ENCODE data around the gene AMER2. TPM values are rescaled to one million over a fixed set of nuclear protein-coding genes. Genes with fewer than 3 reads are reported as not detected.
A peak's percentile ranks its signal among the peaks of the same experiment; 100 is the strongest.

The AMER2 gene
- polyA plus RNA-seq, 3 donors, result not detected

DNA sequence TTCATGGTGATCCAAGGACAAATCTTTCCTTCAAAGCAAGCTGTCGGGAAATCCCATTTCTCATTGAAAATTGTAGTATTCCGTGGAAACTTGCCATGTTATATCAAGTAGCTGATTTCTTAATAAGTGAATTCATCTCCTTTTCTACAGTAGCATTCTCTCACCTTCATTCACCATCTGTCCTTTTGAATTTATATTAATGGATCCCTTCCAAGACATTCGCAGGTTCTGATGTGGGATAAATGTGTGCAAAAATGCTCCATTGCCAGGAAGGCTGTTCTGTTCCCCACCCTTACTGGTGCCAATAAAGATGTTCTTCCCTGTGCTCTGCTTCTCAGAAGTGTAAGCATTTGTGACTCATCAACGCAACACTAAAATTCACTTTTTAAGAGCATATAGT is 36.2 kb downstream of the AMER2 start:
- peak overlapping the region in 1 of 2 donors; percentile 12 for H3K4me3 Mint-ChIP-seq
- H3K79me2 ChIP-seq (ENCODE audit: insufficient read depth, low read length), result no peaks in the 10 kb centered on the region
- H3K9me3 Mint-ChIP-seq, result peaks cover 0 to 17% (median 11%) of the 10 kb centered on the region in 7 donors

DNA sequence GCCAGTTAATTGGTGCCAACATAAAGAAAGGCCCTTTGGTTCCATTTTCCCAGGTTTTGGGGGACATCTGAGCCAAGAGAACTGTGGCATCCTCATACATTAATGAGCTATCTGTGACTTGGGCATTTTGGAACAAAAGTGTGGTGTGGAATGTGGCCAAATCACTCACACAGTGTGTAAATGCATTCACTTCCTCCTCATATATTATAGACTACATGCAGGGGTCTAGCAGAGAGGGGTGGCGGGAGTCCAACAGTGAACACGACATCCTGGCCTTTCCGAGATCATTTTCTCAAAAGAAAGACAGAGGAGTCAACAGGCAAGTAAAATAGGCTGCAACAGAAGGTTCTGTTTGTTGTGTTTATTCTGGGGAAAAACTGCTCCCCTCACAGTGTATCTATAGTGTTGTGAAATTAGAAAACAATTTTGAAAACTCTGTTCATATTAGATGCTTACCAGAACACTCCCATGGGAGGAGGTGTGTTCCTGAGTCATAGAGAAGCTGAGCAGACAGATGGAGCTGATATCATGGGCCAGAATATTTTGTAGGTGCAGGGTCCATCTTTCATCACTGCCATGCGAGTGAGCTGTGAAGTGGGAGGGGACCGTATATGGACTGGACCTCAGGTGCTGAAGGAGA is 39.2 kb downstream of the AMER2 start:
- Histone ChIP-seq H2AFZ (ENCODE audit: insufficient read depth, low read depth, low read length, poor library complexity, severe bottlenecking) (no peak overlapping the region), H3K27me3 (ENCODE audit: control insufficient read depth in 2 of 2, insufficient read depth in 2 of 2, low read length in 2 of 2) (peaks cover 23 to 24% of the 10 kb centered on the region in 2 donors), H3K9ac (ENCODE audit: insufficient read depth, low read length, poor library complexity, severe bottlenecking) (no peak overlapping the region), H4K20me1 (ENCODE audit: insufficient read depth, low read length) (no peaks in the 10 kb centered on the region), H3K4me3 (replicated peaks in 1 of 3; ENCODE audit: low read depth in 2 of 3, low read length in 3 of 3) (no peak overlapping the region), H3K79me2 (ENCODE audit: insufficient read depth, low read length) (no peaks in the 10 kb centered on the region), H3K4me2 (replicated peaks; ENCODE audit: extremely low read depth, low read length, poor library complexity, severe bottlenecking) (no peak overlapping the region), H3K27ac (ENCODE audit: low read depth in 1 of 2, low read length in 2 of 2) (no peak overlapping the region), H3K36me3 (replicated peaks in 1 of 2; ENCODE audit: control insufficient read depth in 1 of 2, insufficient read depth in 2 of 2, low read length in 2 of 2) (no peaks in the 10 kb centered on the region), H3K9me3 (replicated peaks in 1 of 2; ENCODE audit: control insufficient read depth in 1 of 2, insufficient read depth in 1 of 2, low read length in 2 of 2) (no peaks in the 10 kb centered on the region), H3K4me1 (ENCODE audit: control insufficient read depth in 1 of 2, insufficient read depth in 2 of 2, low read length in 2 of 2) (no peaks in the 10 kb centered on the region)
- intact Hi-C loops (cut with micrococcal nuclease), result no loop called here
- WGBS (ENCODE audit: insufficient coverage), result 100% methylated on average over 2 of the region's 5 CpGs
- Mint-ChIP-seq H3K9me3 (peaks cover 0 to 10% (median 3%) of the 10 kb centered on the region in 7 donors), H3K27ac (no peak overlapping the region), H3K27me3 (ENCODE audit: low read depth in 3 of 3) (peaks cover 15 to 40% (median 19%) of the 10 kb centered on the region in 3 donors), H3K4me3 (no peak overlapping the region), H3K36me3 (no peaks in the 10 kb centered on the region), H3K4me1 (no peaks in the 10 kb centered on the region)
- TF ChIP-seq, protein P1, sequence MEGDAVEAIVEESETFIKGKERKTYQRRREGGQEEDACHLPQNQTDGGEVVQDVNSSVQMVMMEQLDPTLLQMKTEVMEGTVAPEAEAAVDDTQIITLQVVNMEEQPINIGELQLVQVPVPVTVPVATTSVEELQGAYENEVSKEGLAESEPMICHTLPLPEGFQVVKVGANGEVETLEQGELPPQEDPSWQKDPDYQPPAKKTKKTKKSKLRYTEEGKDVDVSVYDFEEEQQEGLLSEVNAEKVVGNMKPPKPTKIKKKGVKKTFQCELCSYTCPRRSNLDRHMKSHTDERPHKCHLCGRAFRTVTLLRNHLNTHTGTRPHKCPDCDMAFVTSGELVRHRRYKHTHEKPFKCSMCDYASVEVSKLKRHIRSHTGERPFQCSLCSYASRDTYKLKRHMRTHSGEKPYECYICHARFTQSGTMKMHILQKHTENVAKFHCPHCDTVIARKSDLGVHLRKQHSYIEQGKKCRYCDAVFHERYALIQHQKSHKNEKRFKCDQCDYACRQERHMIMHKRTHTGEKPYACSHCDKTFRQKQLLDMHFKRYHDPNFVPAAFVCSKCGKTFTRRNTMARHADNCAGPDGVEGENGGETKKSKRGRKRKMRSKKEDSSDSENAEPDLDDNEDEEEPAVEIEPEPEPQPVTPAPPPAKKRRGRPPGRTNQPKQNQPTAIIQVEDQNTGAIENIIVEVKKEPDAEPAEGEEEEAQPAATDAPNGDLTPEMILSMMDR (IDR thresholded peaks at IDR 0.05), result no peak
- DNase-seq, result no peak

More for the DNA sequence above, 36.2 kb downstream of the AMER2 start:
- DNase-seq, result no peak
- Mint-ChIP-seq H3K4me1 (no peaks in the 10 kb centered on the region), H3K27ac (no peak overlapping the region), H3K27me3 (ENCODE audit: low read depth in 3 of 3) (peaks cover 19 to 42% (median 26%) of the 10 kb centered on the region in 3 donors), H3K36me3 (no peaks in the 10 kb centered on the region)
- H3K9ac ChIP-seq (ENCODE audit: insufficient read depth, low read length, poor library complexity, severe bottlenecking), result no peak overlapping the region
- no CpG with 5 or more reads among the region's 4 CpGs for WGBS (ENCODE audit: insufficient coverage)
- H3K36me3 ChIP-seq (replicated peaks in 1 of 2; ENCODE audit: control insufficient read depth in 1 of 2, insufficient read depth in 2 of 2, low read length in 2 of 2), result no peaks in the 10 kb centered on the region
- intact Hi-C loops (cut with micrococcal nuclease), result no loop called here
- no peaks in the 10 kb centered on the region for H3K4me1 ChIP-seq (ENCODE audit: control insufficient read depth in 1 of 2, insufficient read depth in 2 of 2, low read length in 2 of 2)
- H4K20me1 ChIP-seq (ENCODE audit: insufficient read depth, low read length), result no peaks in the 10 kb centered on the region
- H3K27me3 ChIP-seq (ENCODE audit: control insufficient read depth in 2 of 2, insufficient read depth in 2 of 2, low read length in 2 of 2), result peaks cover 23 to 33% of the 10 kb centered on the region in 2 donors
- TF ChIP-seq, protein P1 (IDR thresholded peaks at IDR 0.05), result no peak
- no peak overlapping the region for H3K4me3 ChIP-seq (replicated peaks in 1 of 3; ENCODE audit: low read depth in 2 of 3, low read length in 3 of 3)
- H3K4me2 ChIP-seq (replicated peaks; ENCODE audit: extremely low read depth, low read length, poor library complexity, severe bottlenecking), result no peak overlapping the region
- H3K27ac ChIP-seq (ENCODE audit: low read depth in 1 of 2, low read length in 2 of 2), result no peak overlapping the region
- peaks cover 0 to 2% of the 10 kb centered on the region in 2 donors for H3K9me3 ChIP-seq (replicated peaks in 1 of 2; ENCODE audit: control insufficient read depth in 1 of 2, insufficient read depth in 1 of 2, low read length in 2 of 2)
- no peak overlapping the region for H2AFZ ChIP-seq (ENCODE audit: insufficient read depth, low read depth, low read length, poor library complexity, severe bottlenecking)

Data from CD14-positive monocyte (primary cell).